ENCODE results near the gene RAB1A. TPM values are rescaled to one million over a fixed set of nuclear protein-coding genes. Genes with fewer than 3 reads are reported as not detected.

Gene RAB1A
- total and polyA plus RNA-seq, 2 experiments from 2014 or later: 94.8 to 172 TPM

DNA sequence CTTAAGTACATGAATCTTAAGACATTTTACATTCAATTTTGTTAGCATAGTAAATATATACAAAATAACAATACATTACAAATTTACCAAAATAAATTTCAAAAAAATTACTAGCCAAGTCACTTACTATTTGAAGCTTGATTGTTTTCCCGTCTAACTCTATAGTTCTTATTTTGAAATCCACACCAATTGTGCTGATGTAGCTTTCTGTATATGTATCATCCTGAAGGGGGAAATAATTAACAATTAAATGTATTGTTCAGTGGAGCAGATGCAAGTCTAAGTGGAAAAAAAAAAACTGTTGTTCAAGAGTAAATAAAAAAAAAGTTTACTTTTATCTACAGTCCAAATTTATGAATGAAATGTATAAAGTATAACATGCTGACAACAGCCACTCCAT lies 32.1 kb downstream of the RAB1A start:
- H3K9me2 ChIP-seq (ENCODE audit: insufficient read depth): no peaks in the 10 kb centered on the region
- Mint-ChIP-seq H3K36me3 (ENCODE audit: low read depth) (peaks cover 34% of the 10 kb centered on the region; the same call in 2 of the 3 replicates), H3K9me3 (no peaks in the 10 kb centered on the region), H3K4me1 (no peaks in the 10 kb centered on the region), H3K27ac (no peak overlapping the region), H3K4me3 (no peak overlapping the region), H3K27me3 (ENCODE audit: insufficient read depth, low read depth, poor library complexity) (no peaks in the 10 kb centered on the region)
- no peak overlapping the region for H3K4me3 ChIP-seq
- H3F3A ChIP-seq (replicated peaks; ENCODE audit: low read depth): no peaks in the 10 kb centered on the region
- H3K79me2 ChIP-seq (replicated peaks; ENCODE audit: insufficient read depth): peaks cover 31% of the 10 kb centered on the region
- TF ChIP-seq ZNF331 (CRISPR knock-in tag; IDR thresholded peaks at IDR 0.05; ENCODE audit: low read depth) (no peak), CTCF (conservative IDR thresholded peaks at IDR 0.05; ENCODE audit: low read depth in 2 of 2) (no peak), ZNF114 (CRISPR knock-in tag; IDR thresholded peaks at IDR 0.05) (no peak), NANOG (IDR thresholded peaks at IDR 0.05; ENCODE audit: borderline replicate concordance) (no peak), POLR2AphosphoS5 (IDR thresholded peaks at IDR 0.05; ENCODE audit: low read depth) (no peak), CREB1 (CRISPR knock-in tag; IDR thresholded peaks at IDR 0.05; ENCODE audit: low read depth) (no peak), EZH2 (IDR thresholded peaks at IDR 0.05; ENCODE audit: low read depth, unreplicated experiment) (no peak), JUNB (IDR thresholded peaks at IDR 0.05; ENCODE audit: unreplicated experiment) (no peak), ETS1 (IDR thresholded peaks at IDR 0.05) (no peak), STAT1 (IDR thresholded peaks at IDR 0.05; ENCODE audit: unreplicated experiment) (no peak), EZH2phosphoT487 (IDR thresholded peaks at IDR 0.05; ENCODE audit: unreplicated experiment) (no peak)
- TF ChIP-seq, protein P1, sequence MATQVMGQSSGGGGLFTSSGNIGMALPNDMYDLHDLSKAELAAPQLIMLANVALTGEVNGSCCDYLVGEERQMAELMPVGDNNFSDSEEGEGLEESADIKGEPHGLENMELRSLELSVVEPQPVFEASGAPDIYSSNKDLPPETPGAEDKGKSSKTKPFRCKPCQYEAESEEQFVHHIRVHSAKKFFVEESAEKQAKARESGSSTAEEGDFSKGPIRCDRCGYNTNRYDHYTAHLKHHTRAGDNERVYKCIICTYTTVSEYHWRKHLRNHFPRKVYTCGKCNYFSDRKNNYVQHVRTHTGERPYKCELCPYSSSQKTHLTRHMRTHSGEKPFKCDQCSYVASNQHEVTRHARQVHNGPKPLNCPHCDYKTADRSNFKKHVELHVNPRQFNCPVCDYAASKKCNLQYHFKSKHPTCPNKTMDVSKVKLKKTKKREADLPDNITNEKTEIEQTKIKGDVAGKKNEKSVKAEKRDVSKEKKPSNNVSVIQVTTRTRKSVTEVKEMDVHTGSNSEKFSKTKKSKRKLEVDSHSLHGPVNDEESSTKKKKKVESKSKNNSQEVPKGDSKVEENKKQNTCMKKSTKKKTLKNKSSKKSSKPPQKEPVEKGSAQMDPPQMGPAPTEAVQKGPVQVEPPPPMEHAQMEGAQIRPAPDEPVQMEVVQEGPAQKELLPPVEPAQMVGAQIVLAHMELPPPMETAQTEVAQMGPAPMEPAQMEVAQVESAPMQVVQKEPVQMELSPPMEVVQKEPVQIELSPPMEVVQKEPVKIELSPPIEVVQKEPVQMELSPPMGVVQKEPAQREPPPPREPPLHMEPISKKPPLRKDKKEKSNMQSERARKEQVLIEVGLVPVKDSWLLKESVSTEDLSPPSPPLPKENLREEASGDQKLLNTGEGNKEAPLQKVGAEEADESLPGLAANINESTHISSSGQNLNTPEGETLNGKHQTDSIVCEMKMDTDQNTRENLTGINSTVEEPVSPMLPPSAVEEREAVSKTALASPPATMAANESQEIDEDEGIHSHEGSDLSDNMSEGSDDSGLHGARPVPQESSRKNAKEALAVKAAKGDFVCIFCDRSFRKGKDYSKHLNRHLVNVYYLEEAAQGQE (IDR thresholded peaks at IDR 0.05; ENCODE audit: unreplicated experiment): no peak
- TF ChIP-seq, protein P2, sequence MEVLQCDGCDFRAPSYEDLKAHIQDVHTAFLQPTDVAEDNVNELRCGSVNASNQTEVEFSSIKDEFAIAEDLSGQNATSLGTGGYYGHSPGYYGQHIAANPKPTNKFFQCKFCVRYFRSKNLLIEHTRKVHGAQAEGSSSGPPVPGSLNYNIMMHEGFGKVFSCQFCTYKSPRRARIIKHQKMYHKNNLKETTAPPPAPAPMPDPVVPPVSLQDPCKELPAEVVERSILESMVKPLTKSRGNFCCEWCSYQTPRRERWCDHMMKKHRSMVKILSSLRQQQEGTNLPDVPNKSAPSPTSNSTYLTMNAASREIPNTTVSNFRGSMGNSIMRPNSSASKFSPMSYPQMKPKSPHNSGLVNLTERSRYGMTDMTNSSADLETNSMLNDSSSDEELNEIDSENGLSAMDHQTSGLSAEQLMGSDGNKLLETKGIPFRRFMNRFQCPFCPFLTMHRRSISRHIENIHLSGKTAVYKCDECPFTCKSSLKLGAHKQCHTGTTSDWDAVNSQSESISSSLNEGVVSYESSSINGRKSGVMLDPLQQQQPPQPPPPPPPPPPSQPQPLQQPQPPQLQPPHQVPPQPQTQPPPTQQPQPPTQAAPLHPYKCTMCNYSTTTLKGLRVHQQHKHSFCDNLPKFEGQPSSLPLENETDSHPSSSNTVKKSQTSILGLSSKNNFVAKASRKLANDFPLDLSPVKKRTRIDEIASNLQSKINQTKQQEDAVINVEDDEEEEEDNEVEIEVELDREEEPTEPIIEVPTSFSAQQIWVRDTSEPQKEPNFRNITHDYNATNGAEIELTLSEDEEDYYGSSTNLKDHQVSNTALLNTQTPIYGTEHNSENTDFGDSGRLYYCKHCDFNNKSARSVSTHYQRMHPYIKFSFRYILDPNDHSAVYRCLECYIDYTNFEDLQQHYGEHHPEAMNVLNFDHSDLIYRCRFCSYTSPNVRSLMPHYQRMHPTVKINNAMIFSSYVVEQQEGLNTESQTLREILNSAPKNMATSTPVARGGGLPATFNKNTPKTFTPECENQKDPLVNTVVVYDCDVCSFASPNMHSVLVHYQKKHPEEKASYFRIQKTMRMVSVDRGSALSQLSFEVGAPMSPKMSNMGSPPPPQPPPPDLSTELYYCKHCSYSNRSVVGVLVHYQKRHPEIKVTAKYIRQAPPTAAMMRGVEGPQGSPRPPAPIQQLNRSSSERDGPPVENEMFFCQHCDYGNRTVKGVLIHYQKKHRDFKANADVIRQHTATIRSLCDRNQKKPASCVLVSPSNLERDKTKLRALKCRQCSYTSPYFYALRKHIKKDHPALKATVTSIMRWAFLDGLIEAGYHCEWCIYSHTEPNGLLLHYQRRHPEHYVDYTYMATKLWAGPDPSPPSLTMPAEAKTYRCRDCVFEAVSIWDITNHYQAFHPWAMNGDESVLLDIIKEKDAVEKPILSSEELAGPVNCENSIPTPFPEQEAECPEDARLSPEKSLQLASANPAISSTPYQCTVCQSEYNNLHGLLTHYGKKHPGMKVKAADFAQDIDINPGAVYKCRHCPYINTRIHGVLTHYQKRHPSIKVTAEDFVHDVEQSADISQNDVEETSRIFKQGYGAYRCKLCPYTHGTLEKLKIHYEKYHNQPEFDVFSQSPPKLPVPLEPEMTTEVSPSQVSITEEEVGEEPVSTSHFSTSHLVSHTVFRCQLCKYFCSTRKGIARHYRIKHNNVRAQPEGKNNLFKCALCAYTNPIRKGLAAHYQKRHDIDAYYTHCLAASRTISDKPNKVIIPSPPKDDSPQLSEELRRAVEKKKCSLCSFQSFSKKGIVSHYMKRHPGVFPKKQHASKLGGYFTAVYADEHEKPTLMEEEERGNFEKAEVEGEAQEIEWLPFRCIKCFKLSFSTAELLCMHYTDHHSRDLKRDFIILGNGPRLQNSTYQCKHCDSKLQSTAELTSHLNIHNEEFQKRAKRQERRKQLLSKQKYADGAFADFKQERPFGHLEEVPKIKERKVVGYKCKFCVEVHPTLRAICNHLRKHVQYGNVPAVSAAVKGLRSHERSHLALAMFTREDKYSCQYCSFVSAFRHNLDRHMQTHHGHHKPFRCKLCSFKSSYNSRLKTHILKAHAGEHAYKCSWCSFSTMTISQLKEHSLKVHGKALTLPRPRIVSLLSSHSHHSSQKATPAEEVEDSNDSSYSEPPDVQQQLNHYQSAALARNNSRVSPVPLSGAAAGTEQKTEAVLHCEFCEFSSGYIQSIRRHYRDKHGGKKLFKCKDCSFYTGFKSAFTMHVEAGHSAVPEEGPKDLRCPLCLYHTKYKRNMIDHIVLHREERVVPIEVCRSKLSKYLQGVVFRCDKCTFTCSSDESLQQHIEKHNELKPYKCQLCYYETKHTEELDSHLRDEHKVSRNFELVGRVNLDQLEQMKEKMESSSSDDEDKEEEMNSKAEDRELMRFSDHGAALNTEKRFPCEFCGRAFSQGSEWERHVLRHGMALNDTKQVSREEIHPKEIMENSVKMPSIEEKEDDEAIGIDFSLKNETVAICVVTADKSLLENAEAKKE (CRISPR knock-in tag; IDR thresholded peaks at IDR 0.05): no peak
- DNase-seq (ENCODE audit: low spot score) (no peak), ATAC-seq (no peak)
- H3K36me3 ChIP-seq (ENCODE audit: insufficient read depth): peaks cover 9% of the 10 kb centered on the region; the same call in 1 of the 2 replicates
- H3K4me2 ChIP-seq: no peak overlapping the region
- no peak overlapping the region for H2AFZ ChIP-seq
- H4K20me1 ChIP-seq (replicated peaks; ENCODE audit: insufficient read depth): peaks cover 20% of the 10 kb centered on the region
- H3K27ac ChIP-seq (ENCODE audit: low read depth): no peak overlapping the region
- H3K4me1 ChIP-seq (ENCODE audit: insufficient read depth): no peaks in the 10 kb centered on the region
- no peaks in the 10 kb centered on the region for H3K27me3 ChIP-seq (ENCODE audit: insufficient read depth)

All from GM23338 (cell line).